H9 (cell line): ENCODE results near the gene CWC25. TPM values are rescaled to one million over a fixed set of nuclear protein-coding genes. Genes with fewer than 3 reads are reported as not detected.

ENCODE experiments used
- DNase-seq: peaks from one replicate; pipeline ENCODE4 v3.0.0-alpha.2; 2017
- H2AFZ ChIP-seq: one replicate; pipeline ENCODE4 v1.6.1; 2013; ENCODE audit warnings: mild to moderate bottlenecking, low read length, control low read depth, moderate library complexity
- H2AK5ac ChIP-seq: 2 replicates; pipeline ENCODE4 v1.6.1; 2013; ENCODE audit warnings: low read length, control low read depth, mixed read lengths; ENCODE audit not compliant: insufficient read length
- H2BK120ac ChIP-seq: one replicate; pipeline ENCODE4 v1.6.1; 2013; ENCODE audit warnings: low read depth, mild to moderate bottlenecking, low read length, control low read depth, inconsistent platforms; ENCODE audit not compliant: poor library complexity, severe bottlenecking
- H2BK12ac ChIP-seq: 2 replicates; pipeline ENCODE4 v1.6.1; 2013; ENCODE audit warnings: low read length, control low read depth, mixed read lengths, low read depth; ENCODE audit not compliant: insufficient read length
- H2BK15ac ChIP-seq: 2 replicates; pipeline ENCODE4 v1.6.1; 2013; ENCODE audit warnings: low read depth, low read length, control low read depth
- H2BK20ac ChIP-seq: one replicate; pipeline ENCODE4 v1.6.1; 2013; ENCODE audit warnings: low read depth, mild to moderate bottlenecking, low read length, control low read depth, inconsistent platforms; ENCODE audit not compliant: poor library complexity, severe bottlenecking
- H2BK5ac ChIP-seq: 2 replicates; pipeline ENCODE4 v1.6.1; 2013; ENCODE audit warnings: low read length, control low read depth, mixed read lengths; ENCODE audit not compliant: insufficient read length
- H3K14ac ChIP-seq: 2 replicates; pipeline ENCODE4 v1.6.1; 2013; ENCODE audit warnings: low read length, control low read depth; ENCODE audit not compliant: insufficient read depth
- H3K18ac ChIP-seq: 2 replicates; pipeline ENCODE4 v1.6.1; 2013; ENCODE audit warnings: low read depth, mild to moderate bottlenecking, mixed read lengths, low read length, control low read depth; ENCODE audit not compliant: insufficient read length
- H3K23ac ChIP-seq: 2 replicates; pipeline ENCODE4 v1.6.1; 2013; ENCODE audit warnings: low read length, control low read depth, mixed read lengths, low read depth; ENCODE audit not compliant: insufficient read length
- H3K23me2 ChIP-seq: 2 replicates; pipeline ENCODE4 v1.6.1; 2013; ENCODE audit warnings: low read depth, mild to moderate bottlenecking, mixed read lengths, low read length, control low read depth; ENCODE audit not compliant: insufficient read length, poor library complexity, severe bottlenecking
- H3K27ac ChIP-seq: 2 replicates; pipeline ENCODE4 v1.5.1; 2013; ENCODE audit warnings: low read length, control low read depth, mixed read lengths, low read depth; ENCODE audit not compliant: insufficient read length
- H3K27me3 ChIP-seq: 2 replicates; pipeline ENCODE4 v1.6.1; 2013; ENCODE audit warnings: low read length, control low read depth, inconsistent platforms; ENCODE audit not compliant: insufficient read depth
- H3K4ac ChIP-seq: 2 replicates; pipeline ENCODE4 v1.6.1; 2013; ENCODE audit warnings: low read depth, mild to moderate bottlenecking, control low read depth, inconsistent platforms, low read length, moderate library complexity
- H3K4me1 ChIP-seq: 2 replicates; pipeline ENCODE4 v1.6.1; 2013; ENCODE audit warnings: low read length, control low read depth, inconsistent platforms; ENCODE audit not compliant: insufficient read depth
- H3K4me2 ChIP-seq: 2 replicates; pipeline ENCODE4 v1.6.1; 2013; ENCODE audit warnings: low read length, control low read depth, mixed read lengths; ENCODE audit not compliant: insufficient read length, insufficient read depth
- H3K56ac ChIP-seq: 2 replicates; pipeline ENCODE4 v1.6.1; 2013; ENCODE audit warnings: low read depth, mild to moderate bottlenecking, mixed read lengths, low read length, control low read depth; ENCODE audit not compliant: insufficient read length
- H3K79me1 ChIP-seq: 2 replicates; pipeline ENCODE4 v1.6.1; 2013; ENCODE audit warnings: low read depth, mild to moderate bottlenecking, moderate library complexity, low read length, control low read depth, inconsistent platforms; ENCODE audit not compliant: insufficient read depth, poor library complexity, severe bottlenecking
- H3K79me2 ChIP-seq: 2 replicates; pipeline ENCODE4 v1.6.1; 2013; ENCODE audit warnings: low read length, control low read depth, inconsistent platforms; ENCODE audit not compliant: insufficient read depth
- H3K9ac ChIP-seq: 2 replicates; pipeline ENCODE4 v1.6.1; 2013; ENCODE audit warnings: low read length, control low read depth, mixed read lengths; ENCODE audit not compliant: insufficient read length; ENCODE audit errors: extremely low read depth
- H3K9me3 ChIP-seq: one replicate; pipeline ENCODE4 v1.6.1; 2013; ENCODE audit warnings: low read depth, low read length, inconsistent platforms; ENCODE audit not compliant: control insufficient read depth
- H3T11ph ChIP-seq: one replicate; pipeline ENCODE4 v1.6.1; 2013; ENCODE audit warnings: mild to moderate bottlenecking, low read length, control low read depth, inconsistent platforms
- H4K20me1 ChIP-seq: one replicate; pipeline ENCODE4 v1.6.1; 2013; ENCODE audit not compliant: control insufficient read depth, insufficient read length, insufficient read depth
- H4K5ac ChIP-seq: 2 replicates; pipeline ENCODE4 v1.6.1; 2013; ENCODE audit warnings: low read depth, mild to moderate bottlenecking, mixed read lengths, low read length, control low read depth; ENCODE audit not compliant: insufficient read length
- H4K8ac ChIP-seq: replicated peaks from 2 replicates; pipeline ENCODE4 v1.6.1; 2013; ENCODE audit warnings: low read length, control low read depth, mixed read lengths, low read depth; ENCODE audit not compliant: insufficient read length
- H4K91ac ChIP-seq: 2 replicates; pipeline ENCODE4 v1.6.1; 2013; ENCODE audit warnings: low read depth, mild to moderate bottlenecking, moderate library complexity, mixed read lengths, low read length, control low read depth; ENCODE audit not compliant: insufficient read length
- H3K27ac Mint-ChIP-seq, 3 experiments: 2 replicates in 2 of 3; 3 replicates in 1 of 3; pipeline ENCODE4 v1.8.0; 2020 to 2021; ENCODE audit warnings: mixed read lengths in 3 of 3, mild to moderate bottlenecking in 1 of 3, moderate library complexity in 1 of 3
- H3K27me3 Mint-ChIP-seq: 2 replicates; pipeline ENCODE4 v1.8.0; 2021; ENCODE audit warnings: low read depth, mild to moderate bottlenecking, moderate library complexity, mixed read lengths
- H3K36me3 Mint-ChIP-seq, 3 experiments: 2 replicates in 2 of 3; 3 replicates in 1 of 3; pipeline ENCODE4 v1.8.0; 2020 to 2021; ENCODE audit warnings: low read depth in 3 of 3, mixed read lengths in 3 of 3; ENCODE audit not compliant: insufficient read depth in 1 of 3
- H3K4me1 Mint-ChIP-seq, 2 experiments: 2 replicates each; pipeline ENCODE4 v1.8.0; 2020; ENCODE audit warnings: mixed read lengths in 2 of 2
- H3K4me3 Mint-ChIP-seq, 2 experiments: 2 replicates in 1 of 2; 3 replicates in 1 of 2; pipeline ENCODE4 v1.8.0; 2020 to 2021; ENCODE audit warnings: mild to moderate bottlenecking in 2 of 2, mixed read lengths in 2 of 2, moderate library complexity in 1 of 2
- H3K9me3 Mint-ChIP-seq, 2 experiments: 2 replicates in 1 of 2; 3 replicates in 1 of 2; pipeline ENCODE4 v1.8.0; 2020; ENCODE audit warnings: mild to moderate bottlenecking in 2 of 2, mixed read lengths in 2 of 2, moderate library complexity in 1 of 2
- WGBS: extraction: QIAGEN DNeasy Blood & Tissue Kit; methylation state at CpG from one replicate; pipeline ENCODE4 v1.1.7; 2013; ENCODE audit warnings: missing lambda C conversion rate, low lambda C conversion rate, mixed read lengths; ENCODE audit not compliant: insufficient read length; ENCODE audit errors: extremely low coverage; 5-methylcytosine and 5-hydroxymethylcytosine counted together
- total RNA-seq: library from RNA; stranded (reverse); gene quantifications from 2 replicates; pipeline ENCODE4 v1.2.1, GENCODE V29; 2021
- TF ChIP-seq, protein P1 (sequence below): fragments of 200-600 bp; sonication (generic); conservative IDR thresholded peaks from 3 replicates; pipeline ENCODE4 v1.8.0; 2021; ENCODE audit warnings: antibody characterized with exemption, mild to moderate bottlenecking

Gene CWC25
- total RNA-seq, 1 experiment from 2014 or later = 15.9 TPM

DNA sequence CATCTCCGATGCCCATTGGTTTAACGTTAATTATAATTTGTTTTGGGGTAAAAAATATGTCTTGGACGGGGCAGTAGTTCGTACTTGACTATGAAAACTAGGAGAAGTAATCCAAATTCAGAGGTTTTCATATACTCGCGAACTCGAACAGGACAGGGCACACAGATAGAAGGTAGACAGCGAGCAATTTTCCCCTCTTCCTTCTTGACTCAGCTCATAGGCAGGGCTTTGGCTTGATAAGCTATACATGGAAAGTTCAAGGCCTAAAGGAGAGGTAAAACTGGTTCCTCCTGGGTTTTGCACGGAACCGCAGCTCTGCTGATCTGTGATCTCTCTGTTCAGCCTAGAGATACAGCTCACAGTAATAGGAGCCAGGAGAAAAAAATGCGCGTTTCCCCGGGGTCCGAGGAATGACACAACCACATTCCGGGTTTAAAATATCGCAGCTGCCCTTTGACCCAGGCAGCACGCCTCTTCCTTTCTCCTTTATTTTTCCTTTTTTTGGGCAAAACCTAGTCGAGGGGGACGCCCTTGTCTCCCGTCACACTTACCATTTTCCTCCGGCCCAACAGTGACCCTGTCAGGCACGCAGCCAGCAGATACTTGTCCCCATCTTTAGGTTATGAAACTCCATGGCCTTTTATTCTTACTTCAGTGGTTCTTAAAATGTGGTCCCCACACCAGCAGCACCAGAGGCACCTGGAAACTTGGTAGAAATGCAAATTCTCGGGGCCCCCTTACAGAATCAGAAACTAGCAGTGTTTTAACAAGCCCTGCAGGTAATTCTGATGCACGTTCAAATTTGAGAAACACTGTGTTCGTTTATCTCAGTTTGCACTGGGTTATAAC is 43.1 kb upstream of the CWC25 start:
- Histone ChIP-seq H3K4ac (no peak overlapping the region), H2AFZ (peak overlapping the region; percentile 79), H4K91ac (no peak overlapping the region), H3T11ph (no peak overlapping the region), H3K4me1 (no peaks in the 10 kb centered on the region; the same call in 1 of the 2 replicates), H2BK15ac (no peak overlapping the region), H3K79me2 (peaks cover 22% of the 10 kb centered on the region; the same call in 1 of the 2 replicates), H3K4me2 (peak overlapping the region; percentile 94), H2BK120ac (no peak overlapping the region), H3K56ac (no peak overlapping the region), H4K8ac (no peak overlapping the region), H3K9me3 (no peaks in the 10 kb centered on the region), H3K18ac (no peak overlapping the region), H3K14ac (no peak overlapping the region), H3K79me1 (no peaks in the 10 kb centered on the region), H4K20me1 (no peaks in the 10 kb centered on the region), H3K27ac (peak overlapping the region; percentile 7), H3K27me3 (no peaks in the 10 kb centered on the region), H3K9ac (peak overlapping the region; percentile 62), H4K5ac (no peak overlapping the region), H2BK20ac (no peak overlapping the region), H3K23me2 (peaks cover 22% of the 10 kb centered on the region), H2AK5ac (no peak overlapping the region), H2BK12ac (no peak overlapping the region), H3K23ac (no peak overlapping the region), H2BK5ac (no peak overlapping the region)
- Mint-ChIP-seq H3K27ac (peak overlapping the region in 1 of 3 experiments; percentile 68; a peak in 3 of 7 replicates), H3K4me3 (peak overlapping the region; percentile 98 to 99), H3K36me3 (peaks cover 0 to 6% (median 2%) of the 10 kb centered on the region in 3 experiments; a peak in 4 of 7 replicates), H3K9me3 (peaks cover 3 to 8% of the 10 kb centered on the region in 2 experiments; a peak in 2 of 5 replicates), H3K4me1 (peaks cover 20 to 31% of the 10 kb centered on the region in 2 experiments), H3K27me3 (peaks cover 3% of the 10 kb centered on the region; the same call in 1 of the 2 replicates)
- no CpG with 5 or more reads among the region's 25 CpGs for WGBS
- DNase-seq = no peak
- TF ChIP-seq, protein P1, sequence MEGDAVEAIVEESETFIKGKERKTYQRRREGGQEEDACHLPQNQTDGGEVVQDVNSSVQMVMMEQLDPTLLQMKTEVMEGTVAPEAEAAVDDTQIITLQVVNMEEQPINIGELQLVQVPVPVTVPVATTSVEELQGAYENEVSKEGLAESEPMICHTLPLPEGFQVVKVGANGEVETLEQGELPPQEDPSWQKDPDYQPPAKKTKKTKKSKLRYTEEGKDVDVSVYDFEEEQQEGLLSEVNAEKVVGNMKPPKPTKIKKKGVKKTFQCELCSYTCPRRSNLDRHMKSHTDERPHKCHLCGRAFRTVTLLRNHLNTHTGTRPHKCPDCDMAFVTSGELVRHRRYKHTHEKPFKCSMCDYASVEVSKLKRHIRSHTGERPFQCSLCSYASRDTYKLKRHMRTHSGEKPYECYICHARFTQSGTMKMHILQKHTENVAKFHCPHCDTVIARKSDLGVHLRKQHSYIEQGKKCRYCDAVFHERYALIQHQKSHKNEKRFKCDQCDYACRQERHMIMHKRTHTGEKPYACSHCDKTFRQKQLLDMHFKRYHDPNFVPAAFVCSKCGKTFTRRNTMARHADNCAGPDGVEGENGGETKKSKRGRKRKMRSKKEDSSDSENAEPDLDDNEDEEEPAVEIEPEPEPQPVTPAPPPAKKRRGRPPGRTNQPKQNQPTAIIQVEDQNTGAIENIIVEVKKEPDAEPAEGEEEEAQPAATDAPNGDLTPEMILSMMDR = no peak
